GM12872 (cell line): ENCODE data around the gene HEYL.

ENCODE experiments used
- TF ChIP-seq, protein P1 (sequence below): IDR thresholded peaks from 3 replicates; pipeline ENCODE4 v1.5.1; 2011; ENCODE audit warnings: low read depth, mild to moderate bottlenecking, low read length, moderate library complexity; ENCODE audit not compliant: insufficient read depth

HEYL gene

DNA sequence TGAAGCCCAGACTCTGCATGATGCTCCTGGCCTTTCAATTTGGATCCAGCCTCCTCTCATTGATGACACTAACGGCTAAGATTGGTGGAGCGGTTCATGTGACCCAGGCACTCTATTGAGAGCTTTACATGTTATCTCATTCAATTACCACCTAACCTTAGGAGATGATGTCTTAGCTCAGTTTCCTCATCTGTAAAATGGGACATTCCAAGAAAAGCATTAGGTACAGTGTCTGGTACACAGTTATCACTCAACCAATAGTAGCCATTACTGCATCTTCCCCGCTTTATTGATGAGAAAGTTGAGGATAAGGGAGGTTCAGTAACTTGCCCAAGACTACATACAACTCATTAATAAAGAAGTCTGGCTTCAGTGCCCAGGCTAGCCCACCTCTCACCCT, 17.0 kb downstream of the HEYL start:
- TF ChIP-seq, protein P1, sequence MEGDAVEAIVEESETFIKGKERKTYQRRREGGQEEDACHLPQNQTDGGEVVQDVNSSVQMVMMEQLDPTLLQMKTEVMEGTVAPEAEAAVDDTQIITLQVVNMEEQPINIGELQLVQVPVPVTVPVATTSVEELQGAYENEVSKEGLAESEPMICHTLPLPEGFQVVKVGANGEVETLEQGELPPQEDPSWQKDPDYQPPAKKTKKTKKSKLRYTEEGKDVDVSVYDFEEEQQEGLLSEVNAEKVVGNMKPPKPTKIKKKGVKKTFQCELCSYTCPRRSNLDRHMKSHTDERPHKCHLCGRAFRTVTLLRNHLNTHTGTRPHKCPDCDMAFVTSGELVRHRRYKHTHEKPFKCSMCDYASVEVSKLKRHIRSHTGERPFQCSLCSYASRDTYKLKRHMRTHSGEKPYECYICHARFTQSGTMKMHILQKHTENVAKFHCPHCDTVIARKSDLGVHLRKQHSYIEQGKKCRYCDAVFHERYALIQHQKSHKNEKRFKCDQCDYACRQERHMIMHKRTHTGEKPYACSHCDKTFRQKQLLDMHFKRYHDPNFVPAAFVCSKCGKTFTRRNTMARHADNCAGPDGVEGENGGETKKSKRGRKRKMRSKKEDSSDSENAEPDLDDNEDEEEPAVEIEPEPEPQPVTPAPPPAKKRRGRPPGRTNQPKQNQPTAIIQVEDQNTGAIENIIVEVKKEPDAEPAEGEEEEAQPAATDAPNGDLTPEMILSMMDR = no peak

DNA sequence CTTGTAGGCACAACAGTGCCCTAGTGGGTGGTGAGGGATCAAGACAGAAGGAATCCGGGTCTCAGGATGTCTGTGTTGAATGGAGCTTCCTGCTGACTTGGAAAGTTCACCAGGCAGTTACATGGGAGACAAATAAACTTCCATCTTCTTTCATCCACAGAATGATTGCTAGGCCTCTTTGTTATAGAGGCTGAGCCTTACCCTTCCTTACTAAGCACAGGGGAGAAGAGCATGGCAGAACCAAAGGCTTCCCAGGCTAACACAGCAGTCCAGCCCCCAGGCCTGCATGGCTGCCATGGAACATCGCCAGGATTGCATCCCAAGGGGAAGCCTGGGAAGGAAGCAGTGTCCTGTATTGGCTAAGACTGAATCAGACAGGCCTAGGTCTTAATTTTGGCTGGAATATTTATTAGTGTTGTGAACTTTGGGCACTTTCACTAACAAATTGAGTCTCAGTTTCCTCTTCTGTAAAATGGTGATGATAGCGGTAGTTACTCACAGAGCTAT, 18.7 kb downstream of the HEYL start:
- TF ChIP-seq, protein P1 = no peak

DNA sequence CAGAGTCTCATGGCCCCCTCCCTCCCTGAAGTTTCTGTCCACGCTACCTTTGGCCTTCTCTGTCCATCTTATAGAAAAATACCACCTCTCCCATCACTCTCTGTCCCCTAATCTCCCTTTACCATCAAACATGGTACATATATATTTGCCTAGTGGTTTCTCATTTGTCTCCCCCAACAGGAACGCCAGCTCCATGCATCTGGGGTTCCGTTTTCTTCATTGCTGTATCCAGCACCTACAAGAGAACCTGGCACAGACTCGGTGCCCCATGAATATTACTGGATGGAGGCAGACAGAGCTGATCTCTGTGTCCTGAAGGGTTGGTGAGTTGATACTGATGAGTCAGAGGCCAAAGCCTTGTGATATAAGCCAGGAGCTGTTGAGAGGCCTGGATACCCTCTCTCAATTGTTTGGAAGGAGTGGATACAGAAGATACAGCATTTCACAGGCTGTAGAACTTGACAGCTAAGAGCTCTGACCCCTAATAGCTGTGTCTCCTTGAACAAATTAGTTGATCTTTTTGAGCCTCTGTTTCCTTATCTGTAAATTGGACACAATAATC, 21.9 kb downstream of the HEYL start:
- TF ChIP-seq, protein P1 = no peak

DNA sequence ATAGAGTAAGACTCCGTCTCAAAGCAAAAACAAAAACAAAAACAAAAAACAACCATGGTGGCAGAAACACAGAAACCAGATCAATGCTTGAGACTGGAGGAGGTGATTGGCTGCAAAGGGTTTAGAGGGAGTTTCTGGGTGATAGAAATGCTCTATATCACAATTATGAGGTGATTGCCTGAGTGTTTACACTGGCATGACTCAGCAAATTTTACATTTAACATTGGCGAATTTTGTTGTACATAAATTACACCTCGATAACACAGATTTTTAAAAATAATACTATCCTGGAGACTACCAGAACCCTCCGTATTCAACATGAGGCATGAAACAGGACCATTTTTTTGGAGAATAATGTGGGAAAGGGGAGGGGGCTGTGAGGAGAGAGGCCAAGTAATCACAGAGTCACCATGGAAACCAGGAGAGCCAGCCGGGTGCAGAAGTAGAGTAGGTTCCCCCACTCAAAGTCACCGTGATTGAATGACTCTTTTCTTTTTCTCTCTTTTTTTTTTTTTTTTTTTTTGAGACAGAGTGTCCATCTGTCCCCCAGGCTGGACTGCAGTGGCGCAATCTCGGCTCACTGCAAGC, 24.3 kb downstream of the HEYL start:
- TF ChIP-seq, protein P1 = no peak

DNA sequence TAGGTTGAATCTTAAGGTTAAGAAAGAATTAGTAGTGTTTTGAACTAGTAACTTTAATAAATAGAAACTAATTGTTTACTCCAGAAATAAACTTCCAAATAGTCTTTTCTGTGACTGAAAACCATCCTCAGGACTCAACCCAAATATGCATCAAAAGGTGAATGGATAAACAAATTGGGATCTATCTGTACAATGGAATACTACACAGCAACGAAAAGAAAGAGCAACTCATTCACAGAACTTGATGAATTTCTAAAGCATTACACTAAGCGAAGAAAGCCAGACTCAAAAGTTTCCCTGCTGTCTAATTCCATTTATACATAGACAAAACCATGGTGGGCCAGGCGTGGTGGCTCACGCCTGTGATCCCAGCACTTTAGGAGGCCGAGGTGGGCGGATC, 25.0 kb downstream of the HEYL start:
- TF ChIP-seq, protein P1 = no peak

DNA sequence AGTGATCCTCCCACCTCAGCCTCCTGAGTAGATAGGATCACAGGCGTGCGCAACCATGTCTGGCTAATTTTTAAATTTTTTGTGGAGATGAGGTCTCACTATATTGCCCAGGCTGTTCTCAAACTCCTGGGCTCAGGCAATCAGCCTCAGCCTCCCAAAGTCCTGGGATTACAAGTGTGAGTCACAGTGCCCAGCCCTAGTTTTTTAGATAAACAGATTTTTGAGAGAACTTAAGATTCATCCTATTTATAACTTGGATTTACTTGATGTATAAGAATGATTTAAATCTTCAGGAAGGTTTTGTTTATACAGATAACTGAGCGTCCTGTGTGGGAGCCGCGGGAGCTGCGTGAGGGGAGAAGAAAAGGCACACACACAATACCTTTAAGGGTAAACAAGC, 26.2 kb downstream of the HEYL start:
- TF ChIP-seq, protein P1 = no peak

DNA sequence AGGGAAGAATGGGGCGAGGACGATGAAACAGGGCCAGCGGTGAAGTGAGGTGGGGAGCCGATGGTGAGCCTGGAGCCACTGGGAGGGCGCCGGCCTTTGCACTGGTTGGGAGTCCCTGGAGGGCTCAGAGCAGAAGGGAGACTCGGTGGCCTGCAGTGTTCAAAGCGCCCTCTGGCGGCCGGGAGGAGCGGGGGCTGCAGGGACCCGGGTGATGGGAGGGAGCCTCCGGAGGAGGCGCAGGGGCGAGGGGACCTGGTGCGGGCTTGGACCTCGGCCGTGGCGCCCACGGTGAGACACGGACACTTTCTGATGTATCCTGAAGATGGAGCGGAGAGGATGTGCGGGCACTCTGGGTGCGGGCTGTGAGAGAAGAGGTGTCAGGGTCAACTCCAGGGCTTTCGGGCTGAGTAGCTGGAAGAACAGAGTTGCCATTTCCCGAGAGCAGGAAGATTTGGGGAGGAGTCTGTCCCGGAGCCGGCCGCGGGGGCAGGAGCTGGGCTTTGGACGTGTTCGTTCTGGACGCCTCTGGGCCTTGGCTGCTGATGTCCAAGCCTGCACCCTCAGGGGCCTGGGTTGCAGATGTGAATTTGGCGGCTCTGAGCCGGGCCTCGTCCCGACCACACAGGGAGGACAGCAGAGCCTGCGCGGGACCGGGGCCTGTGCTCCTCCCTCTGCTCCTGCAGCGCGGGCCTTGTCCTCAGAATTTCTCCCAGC, 29.7 kb downstream of the HEYL start:
- TF ChIP-seq, protein P1 = peak; percentile 91
